ENCODE measurements around the gene HDGFL2.
"Not testable (repeated sequence)": the region's sequence is repeated elsewhere in the genome, so short reads cannot be mapped to it uniquely, and the experiment has no call there.

HDGFL2 gene

DNA sequence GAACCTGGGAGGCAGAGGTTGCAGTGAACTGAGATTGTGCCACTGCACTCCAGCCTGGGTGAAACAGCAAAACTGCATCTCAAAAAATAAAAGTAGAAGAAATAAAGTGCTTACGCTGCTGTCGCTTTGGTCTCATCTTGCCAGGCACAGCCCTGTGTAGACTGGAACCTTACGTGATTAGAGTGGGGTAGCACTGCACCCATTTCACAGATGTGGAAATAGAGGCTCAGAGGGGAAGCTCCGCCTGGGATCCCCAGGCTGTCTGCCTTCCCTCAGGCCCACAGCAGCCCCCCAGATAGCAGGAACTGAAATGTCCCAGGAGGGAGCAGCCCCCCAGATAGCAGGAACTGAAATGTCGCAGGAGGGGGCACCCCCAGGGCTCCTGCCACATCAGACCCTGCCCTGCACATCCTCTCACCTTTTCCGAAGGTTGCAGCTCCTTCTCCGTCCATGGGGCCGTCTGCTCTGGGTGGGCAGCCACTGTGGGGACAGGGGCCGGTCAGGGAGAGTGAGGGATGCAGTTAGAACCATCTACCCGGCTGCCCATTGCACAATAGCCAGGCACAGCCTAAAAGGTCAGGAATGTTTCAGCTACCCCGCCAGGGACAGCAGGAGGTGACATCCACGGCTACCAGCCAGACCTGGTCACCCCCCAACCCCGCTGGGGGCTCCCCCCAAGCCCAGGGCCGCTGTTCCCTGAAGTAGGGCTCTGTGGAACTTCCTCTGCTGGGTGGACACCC lies 44.3 kb downstream of the HDGFL2 start:
- DNase-seq (ENCODE audit: low spot score), result no peak

DNA sequence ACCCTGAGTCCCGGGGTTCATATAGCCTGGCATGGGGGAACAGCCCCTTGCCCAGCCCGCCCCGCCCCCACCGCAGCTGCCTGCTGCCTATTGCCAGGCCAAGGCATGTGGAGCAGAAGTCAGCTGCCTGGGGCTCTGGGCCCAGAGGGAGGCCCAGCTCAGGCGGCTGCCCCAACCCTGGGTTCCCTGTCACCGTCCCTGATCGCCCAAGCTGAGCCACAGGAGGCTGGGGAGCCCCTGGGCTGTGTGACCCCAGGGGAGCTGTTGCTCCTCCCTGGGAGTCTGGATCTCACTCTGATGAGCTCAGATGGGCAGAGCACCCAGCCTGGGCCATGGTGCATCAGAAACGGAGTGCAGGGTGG lies 44.8 kb downstream of the HDGFL2 start:
- DNase-seq (ENCODE audit: low spot score), result no peak

DNA sequence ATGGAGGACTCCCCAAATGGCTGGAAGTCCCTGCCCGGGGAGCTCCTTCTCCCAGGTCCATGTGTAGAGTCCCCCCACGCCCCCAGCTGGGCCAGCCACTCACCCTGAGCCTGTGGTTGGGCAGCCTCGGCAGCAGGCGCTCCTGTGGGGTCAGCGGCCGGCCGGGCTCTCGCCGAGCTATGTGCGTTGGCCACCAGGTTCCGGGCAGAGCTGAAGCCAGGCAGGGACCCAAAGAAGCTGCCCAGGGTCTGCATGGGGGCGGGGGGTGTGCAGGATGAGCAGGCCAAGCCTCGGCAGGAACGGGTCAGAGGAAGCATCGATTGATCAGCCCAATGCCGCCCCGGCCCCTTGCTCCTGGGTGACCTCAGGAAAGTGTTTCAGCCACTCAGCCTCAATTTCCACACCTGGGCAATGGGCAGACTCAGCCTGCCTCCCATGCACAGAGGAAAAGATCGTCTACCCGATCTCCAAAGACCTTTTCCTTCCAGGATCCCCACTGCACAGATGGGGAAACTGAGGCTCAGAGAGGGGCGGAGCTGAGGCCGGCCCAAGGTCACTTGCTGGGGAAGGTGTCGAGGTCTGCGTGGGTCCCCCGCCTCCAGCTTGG lies 45.5 kb downstream of the HDGFL2 start:
- DNase-seq (ENCODE audit: low spot score), result no peak

DNA sequence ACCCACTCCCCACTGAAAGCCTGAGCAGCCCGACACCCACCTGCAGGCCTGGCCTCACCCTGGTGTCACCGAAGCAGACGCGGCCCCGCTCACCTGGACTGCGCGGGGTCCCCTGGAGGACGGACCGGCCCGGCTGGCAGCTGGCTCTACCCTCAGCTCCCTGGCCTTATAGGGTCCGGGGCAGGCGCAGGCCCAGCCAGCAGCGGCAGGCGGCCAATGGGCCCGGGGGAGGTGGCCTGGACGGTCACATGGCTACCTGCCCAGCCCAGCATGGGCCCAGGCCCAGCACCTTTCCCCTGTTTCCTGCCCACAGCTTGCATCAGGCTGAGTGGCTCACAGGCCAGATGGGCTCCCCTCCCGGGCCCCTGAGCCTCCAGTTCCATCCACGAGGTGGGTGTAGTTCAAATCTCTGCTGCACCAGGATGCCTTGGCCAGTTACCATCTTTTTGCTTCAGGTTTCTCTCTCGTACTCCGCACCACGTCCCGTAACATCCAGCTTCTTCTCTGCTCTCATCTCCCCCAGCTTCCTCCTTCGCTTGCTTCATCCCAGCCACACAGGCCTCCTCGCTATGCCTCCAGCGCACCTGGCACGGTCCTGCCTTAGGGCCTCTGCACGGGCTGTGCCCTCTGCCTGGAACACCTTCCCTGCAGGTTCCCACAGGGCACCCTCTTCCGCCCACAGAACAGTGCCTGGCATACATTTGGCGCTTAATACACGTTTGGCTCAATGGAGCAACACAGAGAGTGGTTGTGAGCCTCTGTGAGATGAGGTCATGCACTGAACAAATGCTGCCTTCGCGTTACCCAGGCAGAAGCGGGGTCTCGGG lies 46.5 kb downstream of the HDGFL2 start, which contains the start of gene PLIN4:
Gene PLIN4 (minus strand): TSS at position 142 of the 827 bp plus-strand sequence. CDS start 214 bp downstream, outside the sequence.
- no peak for DNase-seq (ENCODE audit: low spot score)

DNA sequence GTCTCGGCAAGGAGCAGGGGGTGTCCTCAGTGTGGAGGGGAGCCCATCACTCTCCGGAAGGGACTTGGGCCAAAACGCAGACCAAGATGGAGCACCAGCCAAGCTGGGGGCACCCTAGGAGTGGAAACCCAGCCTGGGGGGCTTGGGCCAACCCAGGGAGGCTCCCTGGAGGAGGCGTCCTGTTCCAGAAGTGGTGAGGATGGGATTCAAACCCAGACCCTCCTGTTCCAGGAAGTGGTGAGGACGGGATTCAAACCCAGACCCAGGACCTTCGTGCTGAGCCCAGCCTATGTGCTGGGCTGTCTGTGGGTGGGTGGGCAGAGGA lies 47.0 kb downstream of the HDGFL2 start:
- DNase-seq (ENCODE audit: low spot score), result no peak

DNA sequence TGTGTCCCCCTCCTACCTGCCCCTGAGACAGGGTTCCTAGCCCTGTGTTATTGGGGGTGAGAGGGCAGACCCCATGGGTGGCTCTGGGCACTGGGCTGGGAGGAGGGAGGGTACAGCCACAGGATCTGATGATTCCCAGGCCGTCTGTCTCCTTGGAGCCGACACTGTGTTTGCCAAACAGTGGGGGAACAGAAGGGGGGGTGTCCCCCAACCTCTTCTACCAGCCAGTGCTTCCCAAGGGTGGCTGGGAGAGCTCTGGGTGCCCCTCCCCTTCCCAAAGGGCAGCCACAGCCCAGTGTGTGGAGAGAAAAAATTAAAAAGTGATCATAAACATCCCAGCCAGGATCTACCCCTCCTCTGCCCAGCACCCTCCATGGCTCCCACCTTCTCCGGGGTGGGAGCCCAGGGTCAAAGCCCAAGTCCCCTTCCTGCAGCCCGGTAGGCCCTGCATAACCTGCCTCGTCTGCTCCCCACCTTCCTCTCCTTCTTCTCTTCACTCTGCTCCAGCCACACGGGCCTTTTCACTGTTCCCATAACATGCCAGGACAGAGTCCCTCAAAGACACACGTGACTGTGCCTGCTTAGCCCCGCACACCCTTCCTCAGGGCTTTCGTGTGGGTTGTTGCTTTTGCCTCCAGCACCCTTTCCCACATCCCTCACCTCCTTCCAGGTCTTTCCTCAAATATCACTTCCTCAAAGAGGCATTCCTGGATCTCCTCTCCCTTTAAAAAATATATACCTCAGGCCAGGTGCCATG lies 47.6 kb downstream of the HDGFL2 start:
- no peak for DNase-seq (ENCODE audit: low spot score)

DNA sequence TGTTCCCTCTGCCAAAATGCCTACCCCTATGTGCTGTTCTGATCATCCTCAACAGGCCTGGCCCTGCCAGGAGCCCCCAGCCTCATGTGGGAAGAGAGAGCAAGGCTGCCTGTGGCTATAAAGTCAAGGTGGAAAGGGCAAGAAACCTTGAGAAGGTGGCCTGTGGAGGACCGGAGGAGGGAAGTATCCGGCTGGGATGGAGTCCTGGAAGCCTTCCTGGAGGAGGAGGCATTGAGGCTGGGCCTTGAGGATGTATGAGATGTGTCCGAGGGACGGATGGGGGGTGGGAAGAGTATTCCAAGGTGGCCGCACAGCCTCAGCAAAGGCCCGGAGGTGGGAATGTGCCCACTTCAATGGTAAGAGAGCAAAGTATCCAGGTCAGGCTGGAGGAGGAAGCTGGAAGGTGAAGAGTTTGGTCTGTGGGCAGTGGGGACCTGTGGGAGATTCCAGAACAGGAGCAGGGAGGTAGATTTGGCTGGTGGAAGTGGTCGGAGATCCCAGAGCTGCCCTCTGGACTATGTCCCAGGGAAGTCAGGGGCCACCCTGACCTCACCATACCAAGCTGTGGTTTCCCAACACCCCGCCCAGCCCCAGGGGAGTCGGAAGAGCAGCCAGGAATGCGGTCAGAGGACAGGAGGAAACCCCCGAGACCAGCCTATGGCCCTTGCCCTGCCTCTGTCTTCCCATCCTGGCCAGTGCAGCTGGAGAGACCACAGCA lies 49.2 kb downstream of the HDGFL2 start:
- DNase-seq (ENCODE audit: low spot score), result no peak

DNA sequence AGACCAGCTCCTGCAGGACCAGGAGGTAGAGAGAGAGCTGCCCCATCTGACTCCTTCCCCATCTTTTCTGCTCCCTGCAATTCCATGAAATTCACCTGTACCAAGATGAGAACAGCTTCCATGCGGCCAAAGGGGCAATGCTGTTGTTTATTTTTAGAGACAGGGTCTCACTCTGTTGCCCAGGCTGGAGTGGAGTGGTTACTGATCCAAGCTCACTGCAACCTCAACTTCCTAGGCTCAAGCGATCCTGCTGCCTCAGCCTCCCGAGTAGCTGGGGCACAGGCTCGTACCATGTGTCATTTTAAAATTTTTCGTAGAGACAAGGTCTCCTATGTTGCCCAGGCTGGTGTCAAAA lies 49.8 kb downstream of the HDGFL2 start:
- DNase-seq (ENCODE audit: low spot score), result no peak

DNA sequence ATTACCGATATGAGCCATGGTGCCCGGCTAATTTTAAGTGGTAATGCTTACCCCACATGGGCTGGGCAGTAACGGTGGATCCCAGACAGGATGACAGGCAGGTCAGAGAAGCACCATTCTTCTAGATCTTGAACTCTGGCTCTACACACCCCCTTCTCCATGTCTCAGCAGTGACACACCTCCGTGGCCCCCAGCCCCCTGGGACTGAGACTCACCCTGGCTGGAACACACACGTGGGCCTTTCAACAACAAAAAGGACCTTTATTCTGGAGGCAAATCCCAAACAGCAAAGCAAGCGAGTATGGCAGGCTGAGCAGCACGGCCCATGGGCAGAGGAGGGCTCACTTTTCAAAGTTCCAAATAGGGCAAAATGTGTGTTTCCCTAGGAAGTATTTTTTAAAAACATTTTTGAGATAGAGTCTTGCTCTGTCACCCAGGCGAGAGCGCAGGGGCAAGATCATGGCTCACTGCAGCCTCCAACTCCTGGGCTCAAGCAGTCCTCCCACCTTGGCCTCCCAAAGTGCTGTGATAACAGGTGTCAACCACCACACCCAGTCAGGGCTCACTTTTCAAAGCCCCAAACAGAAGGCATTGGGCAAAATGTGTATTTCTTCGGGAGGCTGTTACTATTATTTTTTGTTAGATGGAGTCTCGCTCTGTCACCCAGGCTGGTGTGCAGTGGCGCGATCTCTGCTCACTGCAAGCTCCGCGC lies 50.4 kb downstream of the HDGFL2 start:
- no peak for DNase-seq (ENCODE audit: low spot score)

DNA sequence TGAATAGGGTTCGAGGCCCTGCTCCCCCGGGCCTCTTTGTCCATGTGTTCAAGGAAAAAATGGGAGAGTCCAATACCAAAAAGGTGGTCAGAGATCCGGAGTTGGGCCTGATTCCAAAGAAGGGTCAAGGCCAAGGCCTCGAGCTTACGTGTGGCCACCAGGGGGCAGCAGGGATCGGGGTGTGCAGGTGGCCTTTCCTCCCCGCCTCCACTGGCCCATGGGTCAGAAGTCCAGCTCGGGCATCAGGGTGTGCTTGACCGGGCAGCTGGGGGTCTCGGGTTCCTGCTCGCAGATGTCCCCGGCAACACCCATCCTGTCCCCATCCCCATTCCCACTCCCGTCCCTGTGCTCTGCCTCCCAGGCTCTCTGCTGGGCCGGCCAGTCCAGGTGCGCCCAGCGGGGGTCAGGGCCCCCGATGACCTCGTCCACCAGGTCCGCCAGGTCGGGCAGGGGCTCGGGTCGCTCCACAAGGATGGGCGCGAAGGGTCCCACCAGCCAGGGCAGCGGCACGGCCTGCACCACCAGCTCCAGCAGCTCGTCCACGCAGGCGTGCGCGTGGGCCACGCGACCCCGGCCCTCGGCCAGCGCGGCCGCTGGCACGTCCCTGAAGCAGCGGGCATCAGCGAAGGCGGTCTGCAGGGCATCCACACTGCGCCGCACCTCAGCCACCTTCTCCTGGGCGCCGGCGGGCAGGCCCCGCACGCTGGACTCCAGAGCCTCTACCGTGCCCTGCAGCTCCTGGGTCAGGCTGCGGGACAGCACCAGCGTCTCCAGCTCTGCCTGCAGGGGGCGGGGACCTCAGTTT lies 51.4 kb downstream of the HDGFL2 start:
- DNase-seq (ENCODE audit: low spot score), result no peak

DNA sequence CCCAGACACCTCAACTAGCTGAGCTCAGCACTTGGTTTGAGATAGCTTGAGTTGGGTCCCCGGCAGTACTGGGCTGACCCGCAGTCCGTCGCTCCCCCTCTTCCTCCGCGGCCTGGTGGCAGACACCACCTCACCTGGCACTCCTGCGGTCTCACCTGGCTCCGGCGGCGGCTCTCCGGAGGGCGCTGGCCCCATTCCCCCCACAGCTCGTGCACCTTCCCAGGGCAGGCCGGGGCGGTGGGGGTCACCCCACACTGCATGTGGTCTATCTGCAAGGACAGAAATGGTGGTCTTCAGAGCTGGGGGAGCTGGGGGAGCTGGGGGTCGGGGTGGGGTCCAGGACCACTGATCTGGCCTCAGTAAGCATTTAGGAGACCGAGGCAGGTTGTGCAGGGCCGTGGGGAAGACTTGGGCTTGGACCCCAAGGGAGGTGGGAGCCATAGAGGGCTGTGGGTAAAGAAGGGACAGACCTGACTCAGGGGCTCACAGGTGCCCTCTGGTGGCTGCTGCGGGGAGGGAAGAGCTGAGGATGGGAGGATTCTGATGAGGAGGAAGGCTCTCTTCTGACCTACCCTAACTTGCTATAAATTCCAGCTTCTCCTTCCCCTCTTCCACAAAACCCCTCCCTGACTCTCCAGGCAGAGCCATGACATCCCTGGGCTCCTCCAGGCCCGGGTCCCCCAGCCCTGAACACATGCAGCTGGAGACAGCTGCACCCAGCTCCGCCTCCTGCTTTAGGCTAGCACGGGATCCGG lies 52.9 kb downstream of the HDGFL2 start:
- DNase-seq (ENCODE audit: low spot score), result no peak

DNA sequence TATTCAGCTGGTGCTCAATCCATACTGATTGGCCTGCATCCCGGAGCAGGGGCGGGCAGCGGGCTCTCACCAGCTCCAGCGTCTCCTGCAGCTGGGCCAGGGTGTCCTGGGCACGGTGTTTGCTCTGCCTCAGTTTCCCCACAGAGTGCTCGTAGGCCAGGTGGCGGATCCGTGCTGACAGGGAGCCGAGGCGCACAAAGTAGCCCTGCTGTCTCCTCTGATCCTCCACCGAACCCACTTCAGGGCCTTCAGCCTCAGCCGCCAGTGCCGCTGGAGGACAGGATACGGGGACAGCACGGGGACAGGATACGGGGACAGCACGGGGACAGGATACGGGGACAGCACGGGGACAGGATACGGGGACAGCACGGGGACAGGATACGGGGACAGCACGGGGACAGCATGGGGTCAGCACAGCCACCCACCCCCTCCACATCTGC lies 53.5 kb downstream of the HDGFL2 start:
- DNase-seq (ENCODE audit: low spot score), result no peak

DNA sequence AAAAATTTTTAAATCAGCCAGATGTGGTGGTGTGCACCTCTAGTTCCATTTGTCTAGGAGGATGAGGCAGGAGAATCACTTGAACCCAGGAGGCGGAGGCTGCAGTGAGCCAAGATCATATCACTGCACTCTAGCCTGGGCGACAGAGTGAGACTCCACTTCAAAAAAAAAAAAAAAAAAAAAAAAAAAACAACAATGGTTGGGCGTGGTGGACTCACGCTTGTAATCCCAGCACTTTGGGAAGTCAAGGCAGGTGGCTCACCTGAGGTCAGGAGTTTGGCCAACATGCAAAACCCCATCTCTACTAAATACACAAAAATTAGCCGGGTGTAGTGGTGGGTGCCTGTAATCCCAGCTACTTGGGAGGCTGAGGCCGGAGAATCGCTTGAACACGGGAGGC lies 55.3 kb downstream of the HDGFL2 start:
- DNase-seq (ENCODE audit: low spot score), result not testable (repeated sequence)

DNA sequence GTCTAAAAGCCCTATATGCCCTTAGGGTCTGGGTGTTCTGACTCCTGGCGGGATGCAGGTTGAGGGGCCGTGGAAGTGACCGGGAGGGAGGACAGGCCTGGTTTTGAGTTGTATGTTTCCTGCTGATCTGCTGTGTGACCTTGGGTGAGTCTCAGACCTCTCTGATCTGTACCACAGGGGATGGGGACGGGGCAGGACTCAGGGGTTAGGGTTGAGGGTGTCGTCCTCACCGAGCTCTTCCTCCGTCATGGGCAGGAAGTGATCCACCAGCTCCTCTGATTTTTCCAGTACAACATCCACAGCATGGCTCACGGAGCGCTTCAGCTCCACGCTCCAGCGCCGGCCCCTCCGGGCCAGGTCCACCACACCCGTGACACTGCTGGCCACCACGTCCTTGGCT lies 56.7 kb downstream of the HDGFL2 start:
- DNase-seq (ENCODE audit: low spot score), result no peak

DNA sequence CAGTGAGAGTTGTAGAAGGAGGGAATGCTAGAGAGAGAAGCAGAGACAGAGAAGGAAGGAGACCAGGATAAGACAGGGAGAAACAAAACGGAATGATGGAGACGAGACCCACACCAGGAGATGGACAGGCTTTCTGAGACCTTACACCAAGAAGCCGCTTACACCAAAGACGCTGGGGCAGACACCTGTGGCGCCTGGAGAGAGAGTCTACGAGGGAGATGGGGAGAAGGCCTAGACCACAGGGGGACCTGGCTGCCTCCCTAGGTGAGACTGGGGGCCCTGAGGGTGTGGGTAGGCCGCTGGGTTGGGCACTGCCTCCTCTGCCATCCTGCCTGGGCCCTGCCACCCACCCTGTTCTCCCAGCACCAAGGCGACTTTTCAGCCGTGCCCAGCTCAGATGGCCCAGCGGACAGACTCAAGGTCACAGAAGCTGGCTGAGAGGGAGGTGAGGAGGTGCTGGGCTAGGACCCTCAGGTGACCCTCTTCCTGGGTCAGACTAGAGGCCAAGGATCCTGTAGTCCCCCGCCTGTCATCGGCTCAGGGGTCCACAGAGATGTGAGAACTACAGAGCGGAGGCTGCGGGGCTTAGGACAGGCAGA lies 57.9 kb downstream of the HDGFL2 start:
- no peak for DNase-seq (ENCODE audit: low spot score)

DNA sequence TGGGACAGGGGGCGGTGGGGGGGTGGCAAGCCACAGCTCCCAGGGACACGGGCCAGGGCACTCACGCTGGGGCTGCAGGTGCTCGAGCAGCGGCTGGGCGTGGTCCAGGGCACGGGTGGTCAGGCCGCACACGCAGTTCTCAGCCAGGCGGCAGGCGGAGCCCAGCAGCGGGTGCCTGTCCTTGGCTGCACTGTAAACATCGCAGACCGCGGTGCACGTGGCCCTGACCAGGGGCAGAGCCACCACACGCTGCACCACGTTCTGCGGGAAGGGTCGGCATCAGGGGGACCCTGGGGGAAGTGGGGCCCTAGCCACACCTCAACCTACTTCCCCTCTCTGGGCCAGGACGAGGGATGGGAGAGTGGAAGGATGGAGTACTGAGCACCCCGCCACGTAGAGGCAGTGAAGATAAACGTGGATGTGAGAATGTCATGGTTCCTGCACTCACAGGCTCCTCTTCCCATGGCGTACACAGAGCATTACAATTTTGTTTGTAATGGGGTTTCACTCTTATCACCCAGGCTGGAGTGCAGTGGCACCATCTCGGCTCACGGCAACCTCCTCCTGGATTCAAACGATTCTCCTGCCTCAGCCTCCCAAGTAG lies 59.6 kb downstream of the HDGFL2 start:
- DNase-seq (ENCODE audit: low spot score), result no peak

DNA sequence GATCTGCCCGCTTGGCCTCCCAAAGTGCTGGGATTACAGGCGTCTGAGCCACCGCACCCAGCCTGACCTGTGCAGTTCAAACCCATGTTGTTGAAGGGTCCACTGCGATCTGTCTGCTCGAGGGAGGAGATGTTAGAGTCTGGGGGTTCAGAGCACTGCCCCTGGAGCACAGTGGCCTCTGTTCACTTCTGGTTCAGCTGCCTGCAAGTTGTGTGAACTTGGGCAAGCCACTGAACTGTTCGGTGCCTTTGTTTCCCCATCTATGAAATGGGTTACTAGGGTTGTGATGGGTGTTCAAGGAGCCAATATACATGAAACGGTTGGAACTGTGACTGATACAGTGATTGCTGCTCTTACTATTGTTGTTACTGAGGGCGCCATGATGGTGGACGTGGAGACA lies 61.2 kb downstream of the HDGFL2 start:
- no peak for DNase-seq (ENCODE audit: low spot score)

DNA sequence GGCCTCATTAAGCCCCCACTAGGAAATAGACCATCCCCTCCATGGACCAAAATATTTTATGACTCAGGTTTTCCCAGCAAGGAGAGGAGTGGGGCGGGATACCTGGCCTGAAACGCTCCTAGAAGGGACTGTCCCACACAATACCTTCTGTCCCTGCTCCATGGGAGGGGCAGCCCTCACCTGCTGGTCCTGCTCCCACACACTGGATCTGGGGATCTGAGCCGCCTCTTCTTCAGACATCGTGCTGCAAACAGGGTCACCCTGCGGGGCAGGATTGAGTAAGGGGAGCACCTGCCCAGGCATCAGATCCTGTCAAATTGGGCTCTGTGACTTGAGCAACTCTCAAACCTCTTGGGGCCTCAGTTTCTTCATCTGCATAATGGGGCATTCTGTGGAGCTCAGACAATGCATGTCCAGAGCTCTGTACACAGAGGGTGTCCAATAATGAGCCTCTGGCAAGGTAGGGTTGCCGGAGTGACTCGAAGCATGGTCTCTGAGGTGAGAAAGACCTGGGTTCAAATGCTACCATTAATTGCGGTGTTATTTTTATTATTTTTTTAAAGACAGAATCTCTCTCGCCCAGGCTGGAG lies 61.8 kb downstream of the HDGFL2 start:
- DNase-seq (ENCODE audit: low spot score), result no peak

Measured in SW480 (cell line).